Stromal cell of bone marrow (primary cell): ENCODE results near the gene DNAH3.
"Not testable (repeated sequence)": the region's sequence is repeated elsewhere in the genome, so short reads cannot be mapped to it uniquely, and the experiment has no call there.

Experiments used
- DNase-seq: peaks from one replicate; pipeline ENCODE4 v3.0.0-alpha.2; 2012; ENCODE audit warnings: low read depth

The DNAH3 gene

GRCh38 chr16:20995711-20996110 lies 154.9 kb downstream of the DNAH3 start:
- no peak for DNase-seq

GRCh38 chr16:20989496-20990070 lies 161.1 kb downstream of the DNAH3 start:
- DNase-seq = not testable (repeated sequence)

GRCh38 chr16:20987049-20987448 lies 163.6 kb downstream of the DNAH3 start:
- no peak for DNase-seq

GRCh38 chr16:20984019-20984418 lies 166.6 kb downstream of the DNAH3 start:
- no peak for DNase-seq

GRCh38 chr16:20976576-20976975 lies 174.1 kb downstream of the DNAH3 start:
- DNase-seq = no peak

- not testable (repeated sequence) for DNase-seq
Observed at GRCh38 chr16:20973201-20973600, 177.4 kb downstream of the DNAH3 start.

- no peak for DNase-seq
Observed at GRCh38 chr16:20971401-20971800, 179.2 kb downstream of the DNAH3 start.

GRCh38 chr16:20969386-20969785 lies 181.3 kb downstream of the DNAH3 start:
- no peak for DNase-seq

- no peak for DNase-seq
Observed at GRCh38 chr16:20968765-20969164, 181.9 kb downstream of the DNAH3 start.

GRCh38 chr16:20960899-20961298 lies 189.7 kb downstream of the DNAH3 start:
- no peak for DNase-seq

- DNase-seq = no peak
Observed at GRCh38 chr16:20957153-20957552, 193.5 kb downstream of the DNAH3 start.

- DNase-seq = no peak
Observed at GRCh38 chr16:20956319-20956718, 194.3 kb downstream of the DNAH3 start.

GRCh38 chr16:20954574-20954973 lies 196.1 kb downstream of the DNAH3 start:
- DNase-seq = no peak

GRCh38 chr16:20952139-20952920 lies 198.3 kb downstream of the DNAH3 start:
- DNase-seq = no peak

- DNase-seq = no peak
Observed at GRCh38 chr16:20950294-20950693, 200.4 kb downstream of the DNAH3 start.

- DNase-seq = no peak
Observed at GRCh38 chr16:20949660-20950059, 201.0 kb downstream of the DNAH3 start.

GRCh38 chr16:20948444-20948843 lies 202.2 kb downstream of the DNAH3 start:
- no peak for DNase-seq

- no peak for DNase-seq
Observed at GRCh38 chr16:20946015-20946629, 204.5 kb downstream of the DNAH3 start.

- DNase-seq = not testable (repeated sequence)
Observed at GRCh38 chr16:20945575-20945875, 205.1 kb downstream of the DNAH3 start.

GRCh38 chr16:20944861-20945574 lies 205.6 kb downstream of the DNAH3 start:
- DNase-seq = no peak

- no peak for DNase-seq
Observed at GRCh38 chr16:20942256-20942655, 208.4 kb downstream of the DNAH3 start.

GRCh38 chr16:20941636-20941926 lies 209.1 kb downstream of the DNAH3 start:
- DNase-seq = no peak
